Stimulated activated naive CD4-positive, alpha-beta T cell (primary cell): ENCODE measurements around the gene GINS2.

ENCODE experiments used
- DNase-seq, 6 experiments: peaks; one replicate each; lab custom pipeline; 2025; lab: John Stamatoyannopoulos, UW

GINS2 gene

DNA sequence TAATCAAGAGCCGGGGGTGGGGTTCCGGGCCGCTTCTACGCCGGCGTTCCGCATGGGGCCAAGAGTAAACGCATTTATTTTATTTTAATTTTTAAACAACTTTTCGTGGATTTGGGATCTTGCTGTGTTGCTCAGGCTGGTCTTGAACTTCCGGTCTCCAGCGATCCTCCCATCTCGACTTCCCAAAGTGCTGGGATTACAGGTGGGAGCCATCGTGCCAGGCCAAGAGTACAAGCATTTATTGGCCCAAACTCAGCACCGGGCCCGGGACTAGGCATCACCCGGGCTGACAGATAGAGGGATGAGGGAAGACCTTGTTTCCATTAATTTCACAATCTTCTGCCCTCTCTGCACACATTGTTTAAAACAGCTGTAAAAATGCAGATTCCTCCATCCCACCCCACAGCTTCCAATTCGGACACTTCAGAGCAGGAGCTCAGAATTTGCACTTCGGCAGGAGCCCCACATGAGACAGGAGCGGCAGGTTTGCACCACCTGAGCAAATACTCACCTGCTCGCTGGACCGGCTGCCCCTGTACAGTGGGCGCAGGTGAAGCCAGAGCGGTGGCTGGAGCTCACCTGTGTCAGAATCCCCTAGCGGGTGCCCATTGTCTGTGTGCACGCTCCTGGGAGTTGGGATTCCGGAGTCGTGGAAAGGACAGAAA lies 663 bp upstream of the GINS2 start:
- DNase-seq = no peak

DNA sequence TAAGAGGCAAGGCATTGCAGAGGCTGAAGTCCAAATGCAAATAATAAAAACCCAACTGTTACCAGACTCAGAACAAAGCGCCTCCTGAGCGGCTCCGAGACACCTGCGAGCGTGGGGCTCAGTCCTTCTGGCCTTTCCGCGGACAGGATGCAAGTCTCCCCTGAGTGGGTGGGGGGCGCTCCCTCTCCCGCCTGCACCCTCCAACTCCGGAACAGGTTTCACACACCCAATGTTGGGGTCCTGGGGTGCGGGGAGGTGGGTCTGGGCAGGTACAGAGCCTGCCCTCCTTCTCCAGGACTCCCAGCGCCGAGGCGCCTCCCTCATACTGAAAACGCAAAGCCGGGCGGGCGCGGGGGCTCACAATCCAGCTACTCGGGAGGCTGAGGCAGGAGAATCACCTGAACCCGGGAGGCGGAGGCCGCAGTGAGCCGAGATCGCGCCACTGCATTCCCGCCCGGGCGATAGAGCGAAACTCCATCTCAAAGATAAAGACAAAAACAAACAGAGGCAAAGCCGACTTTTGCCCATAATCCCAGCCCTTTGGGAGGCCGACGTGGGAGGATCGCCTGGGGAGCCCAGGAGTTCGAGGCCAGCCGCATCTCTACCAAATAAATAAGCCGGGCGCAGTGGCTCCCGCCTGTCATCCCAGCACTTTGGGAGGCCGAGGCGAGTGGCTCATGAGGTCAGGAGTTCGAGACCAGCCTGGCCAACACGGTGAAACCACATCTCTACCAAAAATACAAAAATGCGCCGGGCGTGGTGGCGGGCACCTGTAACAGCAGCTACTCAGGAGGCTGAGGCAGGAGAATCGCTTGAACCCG lies 893 bp downstream of the GINS2 start:
- DNase-seq = no peak

DNA sequence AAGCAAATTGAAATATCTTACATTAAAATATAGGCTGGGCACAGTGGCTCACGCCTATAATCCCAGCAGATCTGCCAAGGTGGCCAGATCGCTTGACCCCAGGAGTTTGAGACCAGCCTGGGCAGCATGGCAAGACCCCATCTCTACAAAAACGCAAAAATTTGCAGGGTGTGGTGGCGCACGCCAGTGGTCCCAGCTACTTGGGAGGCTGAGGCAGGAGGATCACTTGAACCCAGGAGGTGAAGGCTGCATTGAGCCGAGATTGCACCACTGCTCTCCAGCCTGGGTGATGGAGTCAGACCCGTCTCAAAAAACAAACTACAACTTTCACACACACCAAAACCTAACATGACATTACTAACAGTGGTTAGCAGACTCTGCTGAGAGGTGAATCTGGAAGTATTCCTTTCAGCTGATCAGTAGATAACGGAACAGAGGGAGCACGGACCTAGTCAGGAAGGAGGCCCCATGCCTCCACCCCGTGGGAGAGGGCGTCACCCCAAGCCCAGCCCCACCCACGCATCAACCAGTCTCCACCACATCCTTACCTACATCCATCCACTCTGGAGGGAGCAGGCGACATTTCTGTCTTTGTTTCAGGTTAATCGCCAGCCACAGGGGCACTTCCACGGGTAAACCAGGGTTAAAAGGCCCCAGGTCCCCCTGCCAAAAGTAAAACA lies 1.7 kb downstream of the GINS2 start:
- no peak for DNase-seq

DNA sequence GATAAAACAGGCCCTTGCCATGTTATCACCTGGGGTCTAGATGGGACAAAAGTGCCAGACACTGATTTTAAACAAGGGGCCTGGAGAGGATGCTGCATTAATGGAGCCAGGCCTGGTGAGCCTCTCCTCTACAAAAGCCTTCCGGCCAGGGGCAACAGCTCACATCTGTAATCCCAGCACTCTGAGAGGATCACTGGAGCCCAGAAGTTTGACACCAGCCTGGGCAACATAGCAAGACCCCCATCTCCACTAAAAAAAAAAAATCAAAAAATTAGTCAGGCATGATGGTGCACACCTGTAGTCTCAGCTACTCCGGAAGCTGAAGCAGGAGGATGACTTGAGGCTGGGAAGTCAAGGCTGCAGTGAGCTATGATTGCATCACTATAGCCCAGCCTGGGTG lies 3.5 kb downstream of the GINS2 start:
- no peak for DNase-seq

DNA sequence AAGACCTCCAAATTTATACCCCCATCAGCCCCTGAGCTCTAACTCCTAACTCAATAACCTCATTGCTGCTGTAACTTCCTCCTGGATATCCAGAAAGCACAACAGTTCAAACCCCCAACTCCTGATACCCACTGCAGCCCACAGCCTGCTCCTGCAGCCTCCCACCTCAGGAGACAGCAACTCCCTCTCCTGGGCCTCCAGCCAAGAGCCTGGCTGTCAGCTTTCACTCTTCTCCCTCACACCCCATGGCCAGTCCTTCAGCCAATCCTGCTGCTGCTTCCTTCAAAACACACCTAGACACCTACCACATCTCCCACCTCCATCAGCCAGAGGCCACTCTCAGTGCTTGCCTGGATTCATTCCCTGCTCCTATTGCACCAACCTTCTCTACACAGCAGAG lies 5.4 kb downstream of the GINS2 start:
- no peak for DNase-seq

DNA sequence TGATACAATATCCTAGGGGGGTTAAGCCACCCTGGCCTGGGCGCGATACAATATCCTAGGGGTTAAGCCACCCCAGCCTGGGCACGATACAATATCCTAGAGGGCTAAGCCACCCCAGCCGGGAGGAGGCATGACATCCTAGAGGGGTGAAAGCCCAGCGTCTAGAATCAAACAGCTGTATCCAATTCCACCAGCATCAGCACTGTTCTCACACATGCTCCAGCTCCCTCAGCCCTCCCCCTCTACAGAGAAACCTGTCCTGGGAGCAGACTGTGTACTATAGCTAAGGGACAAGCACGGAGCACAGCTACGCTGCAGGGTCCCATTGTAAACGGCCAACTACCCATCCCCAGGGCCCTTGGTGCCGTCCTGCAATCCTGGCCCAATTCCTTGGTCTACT lies 6.2 kb downstream of the GINS2 start:
- DNase-seq = no peak

DNA sequence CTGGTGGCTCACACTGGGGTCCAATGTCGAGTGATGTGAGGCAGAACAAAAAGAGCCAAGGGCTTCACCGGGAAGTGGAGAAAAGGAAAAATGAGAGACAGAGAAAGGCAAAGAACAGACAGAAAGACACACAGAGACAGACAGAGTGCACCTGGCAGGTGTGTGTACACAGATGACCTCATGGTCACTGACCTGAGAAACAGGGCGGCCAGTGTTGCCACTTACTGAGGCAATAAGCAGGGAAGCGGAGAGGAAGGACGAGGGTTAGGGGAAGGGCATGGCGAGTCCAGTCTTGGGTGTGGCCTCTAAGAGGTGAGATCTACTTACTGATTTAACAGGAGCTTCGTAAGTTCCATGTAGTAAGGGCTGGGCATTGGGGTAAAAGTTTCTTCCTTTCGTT lies 7.5 kb downstream of the GINS2 start:
- DNase-seq = no peak

DNA sequence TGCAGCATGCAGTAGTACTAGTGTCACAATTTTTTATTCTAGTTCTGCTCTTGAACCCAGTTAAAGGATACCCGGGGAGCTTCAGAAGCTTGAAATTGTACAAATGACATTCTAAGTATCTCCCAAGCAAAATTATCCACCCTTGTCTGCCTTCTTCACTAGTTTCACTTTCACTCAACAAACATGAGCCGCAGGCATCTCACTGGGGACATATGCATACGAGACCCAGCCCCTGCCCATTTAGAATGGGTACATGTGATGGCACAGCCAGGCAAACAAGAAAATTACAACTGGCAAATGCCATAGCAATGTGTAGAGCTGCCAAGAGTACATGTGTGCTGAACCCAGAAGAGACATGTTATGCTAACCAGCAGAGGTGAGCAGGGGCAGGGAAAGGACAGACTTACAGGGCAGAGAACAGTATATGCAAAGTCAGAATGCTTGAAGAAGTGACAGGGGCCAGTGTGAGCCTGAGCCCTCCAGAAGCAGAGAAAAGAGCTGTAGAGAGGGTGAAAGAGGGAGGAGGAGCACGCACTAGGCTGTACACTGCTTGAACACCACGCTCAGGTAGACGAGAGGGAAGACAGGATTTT lies 8.3 kb downstream of the GINS2 start:
- DNase-seq = no peak

DNA sequence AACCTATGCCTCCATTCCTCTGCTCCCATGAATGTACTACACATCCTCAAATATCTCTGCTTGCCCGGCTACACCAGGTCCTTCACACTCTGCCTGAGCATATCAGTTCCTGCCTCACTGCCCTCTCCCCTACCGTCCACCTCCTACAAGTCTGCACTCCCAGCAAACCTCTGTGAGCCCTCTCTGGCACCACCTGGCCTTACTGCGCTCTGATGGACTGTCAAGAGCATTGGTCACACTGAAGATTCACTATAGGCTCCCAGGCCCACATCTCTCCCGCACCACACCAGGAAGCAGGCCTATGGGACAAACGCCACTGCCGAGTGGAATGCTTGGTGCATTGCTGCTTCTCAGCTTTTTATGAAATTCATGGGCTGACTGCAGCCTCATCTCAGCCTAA lies 8.9 kb downstream of the GINS2 start:
- no peak for DNase-seq

DNA sequence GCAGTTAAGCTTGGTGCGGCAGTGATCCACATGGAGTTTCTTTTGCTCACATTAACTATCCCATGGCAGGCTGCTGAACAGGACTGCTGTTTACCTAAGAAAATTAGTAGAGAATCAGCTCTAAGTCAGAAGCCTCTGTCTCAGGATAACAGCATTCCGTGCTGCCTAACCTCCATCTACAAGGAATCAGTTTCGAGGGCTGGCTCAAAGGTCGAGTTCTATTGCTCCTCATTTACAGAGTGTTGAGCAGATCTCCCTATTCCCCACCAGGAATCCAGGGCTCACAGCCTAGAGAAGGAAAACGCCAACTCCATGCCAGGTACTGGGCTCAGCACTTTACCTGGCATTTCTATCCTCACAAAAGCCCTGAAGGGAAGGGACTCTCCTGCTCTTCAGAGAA lies 9.9 kb downstream of the GINS2 start:
- no peak for DNase-seq

DNA sequence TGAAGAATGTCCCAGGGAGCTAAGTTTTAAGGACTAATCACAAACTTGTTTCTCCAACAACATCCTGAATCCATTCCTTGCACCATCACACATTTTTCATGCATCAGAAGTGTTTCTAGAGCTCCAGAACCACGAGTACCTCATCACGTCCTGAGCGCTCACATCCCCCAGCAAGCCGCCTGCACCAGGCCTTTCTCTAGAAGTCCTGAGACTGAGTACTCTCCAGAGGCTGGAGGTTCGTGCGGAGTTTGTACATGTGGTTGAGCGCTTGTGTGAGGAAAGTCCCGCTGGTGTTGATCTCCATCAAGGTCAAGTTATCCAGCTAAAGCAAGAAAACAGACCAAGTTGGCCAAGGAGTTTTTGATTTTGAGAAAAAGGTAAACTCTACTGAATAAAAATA lies 10.7 kb downstream of the GINS2 start:
- DNase-seq = no peak

DNA sequence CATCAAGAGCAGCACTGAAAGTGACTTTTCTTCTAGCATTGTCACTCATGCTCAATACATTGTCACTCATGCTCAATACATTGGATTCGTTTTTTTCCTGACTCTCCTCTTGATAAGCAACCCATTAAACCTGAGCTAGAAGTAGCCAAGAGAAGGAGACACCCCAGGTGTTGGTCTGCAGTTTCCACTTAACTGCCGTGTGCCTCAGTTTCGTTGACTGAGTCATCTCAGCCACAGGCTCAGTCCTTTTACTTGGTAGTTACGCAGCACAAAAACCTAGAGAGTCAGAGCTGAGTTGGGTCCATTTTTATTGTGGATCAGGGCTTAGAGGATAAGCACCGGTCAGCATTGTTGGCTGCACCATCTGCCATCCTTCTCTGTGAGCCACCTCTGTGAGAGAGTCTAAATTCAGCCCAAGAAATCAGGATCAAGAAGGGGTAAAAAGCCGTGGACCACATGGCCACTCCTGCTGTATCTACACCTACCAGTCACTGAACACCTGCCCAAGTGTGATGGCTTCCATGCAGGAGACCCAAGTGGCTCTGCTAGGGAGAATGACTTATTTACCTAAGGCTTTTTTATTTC lies 11.3 kb downstream of the GINS2 start:
- DNase-seq = no peak

DNA sequence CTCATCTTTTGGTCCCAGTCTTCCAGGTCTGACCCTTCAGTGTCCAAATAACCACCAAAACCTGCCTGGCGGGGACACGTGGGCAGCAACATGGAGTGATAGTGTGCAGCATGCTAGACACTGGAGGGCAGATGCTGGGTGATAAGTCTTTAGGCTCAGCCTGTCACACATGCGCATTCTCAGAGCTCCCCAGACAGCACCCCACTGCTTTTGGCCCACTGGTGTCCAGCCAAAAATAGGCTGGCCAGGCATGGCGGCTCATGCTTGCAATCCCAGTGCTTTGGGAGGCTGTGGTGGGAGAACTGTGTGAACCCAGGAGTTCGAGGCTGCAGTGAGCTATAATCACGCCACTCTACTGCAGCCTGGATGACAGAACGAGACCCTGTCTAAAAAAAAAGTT lies 12.3 kb downstream of the GINS2 start:
- no peak for DNase-seq

DNA sequence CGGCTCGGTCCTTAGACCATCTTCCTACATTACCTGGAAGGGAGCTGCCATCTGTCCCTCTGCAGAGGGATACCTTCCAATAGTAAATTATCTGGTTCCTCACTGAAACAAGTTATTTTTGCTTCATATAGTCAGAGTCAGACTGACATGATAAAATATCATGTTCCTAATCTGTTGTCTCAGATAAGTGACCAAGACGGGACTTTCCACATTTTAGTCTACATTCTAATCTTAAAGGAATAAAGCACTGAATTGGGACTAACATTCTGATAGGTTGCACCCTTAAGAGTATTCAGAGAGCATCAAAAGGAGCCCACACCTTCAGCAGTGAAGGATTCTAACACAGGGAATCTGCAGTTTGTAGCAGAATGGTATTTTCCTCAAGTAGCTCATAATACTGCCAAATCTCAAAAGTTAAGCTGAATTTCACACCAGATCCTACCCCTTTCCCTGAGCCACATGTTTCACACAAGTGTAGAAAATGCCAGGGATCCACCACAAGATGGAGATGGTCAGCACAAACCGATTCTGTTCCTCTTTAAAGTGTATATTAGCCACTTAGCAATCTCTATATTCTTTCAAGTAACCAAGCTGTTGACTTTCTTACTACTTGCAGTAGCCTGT lies 13.4 kb downstream of the GINS2 start:
- no peak for DNase-seq

DNA sequence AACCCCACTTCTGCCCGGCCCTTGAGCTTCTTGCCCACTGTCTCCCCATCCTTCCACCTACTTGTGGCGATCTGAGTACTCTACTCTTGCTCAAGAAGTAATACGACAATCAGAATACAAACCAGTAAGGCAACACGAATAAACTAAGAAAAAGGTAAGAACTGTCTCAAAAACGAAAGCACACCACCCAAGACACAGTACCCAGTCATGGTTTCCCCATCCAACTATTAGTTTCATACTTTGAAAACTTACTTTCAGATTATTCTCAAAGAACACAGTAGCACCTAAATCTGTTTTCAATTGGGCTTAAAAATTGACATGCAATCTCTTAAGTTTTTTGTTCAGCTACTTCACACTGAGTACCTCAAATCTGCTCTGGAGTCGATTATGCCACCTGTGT lies 13.9 kb downstream of the GINS2 start:
- DNase-seq = no peak

DNA sequence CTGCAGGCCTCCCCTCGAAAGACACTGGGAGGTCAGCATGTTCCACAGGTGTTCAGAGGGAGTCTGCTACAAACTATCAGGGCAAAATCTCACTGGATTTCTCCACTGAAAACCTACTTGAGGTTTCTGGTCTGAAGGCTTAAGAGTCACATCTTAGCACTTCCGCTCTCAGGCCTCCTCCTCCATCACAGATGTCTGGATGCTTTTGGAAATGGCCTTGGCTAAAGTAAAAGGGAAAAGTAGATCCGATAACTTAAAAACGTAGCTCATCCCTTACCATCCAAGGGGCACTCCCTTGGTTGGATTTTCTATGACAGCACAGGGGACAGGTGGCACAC lies 14.4 kb downstream of the GINS2 start:
- DNase-seq = no peak

DNA sequence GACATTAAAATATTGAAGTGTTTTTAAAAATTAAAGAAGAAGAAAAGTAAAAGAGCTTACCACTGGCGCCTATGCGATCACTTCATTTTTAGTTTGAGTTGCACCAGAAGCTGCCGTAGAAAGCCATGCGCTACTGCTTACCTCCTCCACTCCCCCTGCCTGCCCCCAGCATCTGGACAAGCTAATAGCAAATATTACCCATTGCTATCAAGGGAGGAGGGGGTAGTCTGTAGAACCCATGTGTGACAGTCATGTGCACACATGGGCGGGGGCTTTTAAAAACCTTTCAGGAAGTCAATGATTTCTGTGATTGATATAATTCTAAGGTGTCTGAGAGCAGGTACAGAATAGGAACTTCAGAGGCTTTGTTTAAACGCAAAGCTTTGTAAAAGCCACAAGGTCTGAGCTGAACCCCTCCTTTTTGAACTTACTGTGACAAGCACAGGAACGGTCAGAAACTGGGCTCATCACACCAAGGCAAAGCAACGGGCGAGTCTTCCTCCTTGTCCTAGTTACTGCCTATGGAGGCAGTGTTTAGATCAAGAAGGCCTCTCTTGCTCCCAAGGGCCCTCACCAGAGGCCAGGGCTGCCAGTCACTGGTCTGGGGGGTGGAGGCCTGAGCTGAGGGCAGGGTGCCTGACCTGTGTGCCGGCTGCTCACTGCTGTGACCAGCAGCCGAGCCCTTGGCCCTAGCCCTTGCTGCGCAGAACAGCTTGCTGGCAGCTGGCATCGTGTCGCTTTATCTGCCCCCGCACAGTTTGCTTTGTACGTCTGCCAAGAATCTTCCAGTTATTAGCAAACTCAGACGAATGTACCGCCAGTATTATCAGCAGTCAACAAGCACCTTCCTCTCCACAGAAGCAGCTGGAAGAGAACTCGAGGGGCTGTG lies 15.0 kb downstream of the GINS2 start:
- no peak for DNase-seq

DNA sequence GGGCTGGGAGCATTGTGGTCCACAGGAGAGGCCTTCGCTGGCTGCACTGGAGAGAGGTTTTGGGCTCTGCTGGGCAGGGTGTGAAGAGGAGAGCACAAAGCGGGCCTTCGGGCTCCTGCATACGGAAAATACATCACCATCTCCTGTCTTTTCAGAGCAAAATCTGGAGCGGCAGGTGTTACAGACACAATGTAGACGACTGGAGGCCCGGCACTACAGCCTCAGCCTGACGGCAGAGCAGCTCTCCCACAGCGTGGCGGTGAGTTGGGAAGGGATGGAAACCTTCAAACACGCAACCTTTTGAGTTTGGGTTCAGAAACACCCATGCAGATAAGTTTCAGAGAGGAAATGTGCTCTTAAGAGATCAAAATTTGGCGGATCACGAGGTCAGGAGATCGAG lies 17.9 kb downstream of the GINS2 start:
- no peak for DNase-seq

DNA sequence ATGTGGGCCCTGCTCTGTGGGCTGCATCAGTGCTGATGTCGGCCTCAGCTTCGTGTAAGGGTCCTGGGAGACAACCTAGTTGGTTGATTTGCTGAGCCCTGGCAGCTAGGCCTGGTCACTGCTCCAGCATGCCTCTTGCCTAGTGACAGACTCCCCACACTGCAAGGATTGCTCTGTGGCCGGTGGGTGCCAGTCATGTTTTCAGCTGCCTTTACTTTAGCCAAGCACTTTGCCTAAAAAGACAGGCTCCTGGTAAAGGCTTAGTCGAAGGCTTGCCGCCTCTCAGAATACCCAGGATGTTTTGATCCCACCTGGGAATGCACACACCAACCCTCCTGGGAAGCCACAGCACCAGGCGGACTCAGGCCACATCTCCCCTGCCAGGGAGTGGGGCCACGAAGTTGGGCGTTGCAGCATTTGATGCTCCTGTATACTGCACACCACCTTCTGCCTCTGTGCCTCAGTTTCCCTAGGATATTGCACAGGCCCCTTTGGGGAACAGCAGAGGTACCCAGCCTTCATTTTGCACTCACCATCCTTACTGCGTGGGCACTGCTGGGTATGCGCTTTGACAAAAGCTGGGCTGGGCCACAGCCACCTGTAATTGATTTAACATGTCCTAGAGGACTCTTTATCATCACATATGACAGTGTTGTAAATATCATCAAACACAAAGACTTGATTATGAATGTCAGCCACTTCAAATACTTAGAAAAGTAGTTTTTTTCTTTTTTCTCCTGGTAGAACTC lies 19.9 kb downstream of the GINS2 start:
- DNase-seq = no peak

DNA sequence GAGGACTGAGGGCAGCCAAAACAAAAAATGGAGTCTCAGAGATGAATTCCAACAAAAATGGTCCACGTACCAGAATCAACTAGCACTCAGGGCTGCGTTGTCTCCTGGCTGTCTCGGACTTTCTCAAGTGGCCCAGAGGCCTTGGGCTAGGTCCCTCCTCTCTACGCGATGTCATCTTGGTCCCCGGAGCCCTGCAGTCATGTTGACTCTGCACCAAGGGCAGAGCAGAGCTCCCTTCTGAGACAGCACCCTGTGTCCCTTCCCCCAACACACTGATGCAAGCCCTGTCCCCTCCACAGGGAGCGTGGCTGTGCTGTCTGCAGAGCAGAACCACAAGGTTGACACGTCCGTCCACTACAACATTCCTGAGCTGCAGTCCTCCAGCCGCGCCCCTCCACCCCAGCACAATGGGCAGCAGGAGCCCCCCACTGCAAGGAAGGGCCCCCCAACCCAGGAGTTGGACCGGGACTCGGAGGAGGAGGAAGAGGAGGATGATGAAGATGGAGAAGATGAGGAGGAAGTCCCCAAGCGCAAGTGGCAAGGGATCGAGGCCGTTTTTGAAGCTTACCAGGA lies 20.8 kb downstream of the GINS2 start:
- no peak for DNase-seq
